Measurements from ENCODE around the gene ZSCAN31.

DNA sequence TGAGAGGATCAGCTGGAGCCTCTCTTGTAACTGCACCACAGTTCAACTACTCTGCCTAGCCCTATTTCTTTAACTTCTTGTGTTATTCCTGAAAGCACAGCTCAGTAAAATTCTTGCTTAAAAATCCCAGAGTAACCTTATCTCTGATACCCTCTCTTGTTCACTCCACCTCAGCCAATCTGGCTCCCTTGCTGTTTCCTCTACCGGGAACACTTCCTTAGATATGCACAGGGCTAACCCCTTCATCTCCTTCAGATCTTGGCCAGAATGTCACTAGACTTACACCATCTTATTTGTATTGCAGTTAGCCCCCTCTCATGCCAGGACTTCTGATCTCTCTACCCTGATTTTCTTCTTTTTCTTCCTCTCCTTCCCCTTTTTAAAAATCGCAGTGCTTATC is 11.2 kb upstream of the ZSCAN31 start:
- no peak for TF ChIP-seq MIER1 (IDR thresholded peaks at IDR 0.05; ENCODE audit: low read depth)
- TF ChIP-seq, protein P1, sequence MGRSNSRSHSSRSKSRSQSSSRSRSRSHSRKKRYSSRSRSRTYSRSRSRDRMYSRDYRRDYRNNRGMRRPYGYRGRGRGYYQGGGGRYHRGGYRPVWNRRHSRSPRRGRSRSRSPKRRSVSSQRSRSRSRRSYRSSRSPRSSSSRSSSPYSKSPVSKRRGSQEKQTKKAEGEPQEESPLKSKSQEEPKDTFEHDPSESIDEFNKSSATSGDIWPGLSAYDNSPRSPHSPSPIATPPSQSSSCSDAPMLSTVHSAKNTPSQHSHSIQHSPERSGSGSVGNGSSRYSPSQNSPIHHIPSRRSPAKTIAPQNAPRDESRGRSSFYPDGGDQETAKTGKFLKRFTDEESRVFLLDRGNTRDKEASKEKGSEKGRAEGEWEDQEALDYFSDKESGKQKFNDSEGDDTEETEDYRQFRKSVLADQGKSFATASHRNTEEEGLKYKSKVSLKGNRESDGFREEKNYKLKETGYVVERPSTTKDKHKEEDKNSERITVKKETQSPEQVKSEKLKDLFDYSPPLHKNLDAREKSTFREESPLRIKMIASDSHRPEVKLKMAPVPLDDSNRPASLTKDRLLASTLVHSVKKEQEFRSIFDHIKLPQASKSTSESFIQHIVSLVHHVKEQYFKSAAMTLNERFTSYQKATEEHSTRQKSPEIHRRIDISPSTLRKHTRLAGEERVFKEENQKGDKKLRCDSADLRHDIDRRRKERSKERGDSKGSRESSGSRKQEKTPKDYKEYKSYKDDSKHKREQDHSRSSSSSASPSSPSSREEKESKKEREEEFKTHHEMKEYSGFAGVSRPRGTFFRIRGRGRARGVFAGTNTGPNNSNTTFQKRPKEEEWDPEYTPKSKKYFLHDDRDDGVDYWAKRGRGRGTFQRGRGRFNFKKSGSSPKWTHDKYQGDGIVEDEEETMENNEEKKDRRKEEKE (IDR thresholded peaks at IDR 0.05; ENCODE audit: borderline replicate concordance in 1 of 2, control insufficient read depth in 1 of 2, low read depth in 2 of 2, low read length in 1 of 2): no peak
- no peak for TF ChIP-seq NR2C2 (CRISPR knock-in tag; IDR thresholded peaks at IDR 0.05)
- TF ChIP-seq NR2C2 (tag; IDR thresholded peaks at IDR 0.05): no peak
- TF ChIP-seq ZNF197 (CRISPR knock-in tag; IDR thresholded peaks at IDR 0.05; ENCODE audit: low read depth): no peak; the same call in 1 of the 2 replicates
- TF ChIP-seq ZKSCAN3 (CRISPR knock-in tag; IDR thresholded peaks at IDR 0.05): no peak
- TF ChIP-seq ZBTB7A (IDR thresholded peaks at IDR 0.05; ENCODE audit: borderline replicate concordance, control insufficient read depth, low read depth, low read length): no peak
- TF ChIP-seq MCM2 (IDR thresholded peaks at IDR 0.05; ENCODE audit: low read depth): no peak
- TF ChIP-seq DPF2 (IDR thresholded peaks at IDR 0.05): 0 out of 2 replicates have a peak, but pooled peaks have one; percentile 38
- no peak for TF ChIP-seq NFE2L1 (tag; IDR thresholded peaks at IDR 0.05; ENCODE audit: borderline replicate concordance, low read depth)
- TF ChIP-seq NFYB (IDR thresholded peaks at IDR 0.05; ENCODE audit: extremely low read depth, insufficient read length): no peak
- TF ChIP-seq JUN (IDR thresholded peaks at IDR 0.05; ENCODE audit: borderline replicate concordance, low read depth, low read length): no peak
- no peak for TF ChIP-seq JUN (CRISPR knock-in tag; IDR thresholded peaks at IDR 0.05; ENCODE audit: borderline replicate concordance)
- no peak for TF ChIP-seq SMAD1 (IDR thresholded peaks at IDR 0.05; ENCODE audit: low read depth, low read length, partially characterized antibody)
- no peak for TF ChIP-seq CHCHD3 (CRISPR knock-in tag; IDR thresholded peaks at IDR 0.05)

Data from K562 (cell line).